SU-DHL-6 (cell line): Measurements from ENCODE around the gene NMT2.

Source experiments
- EZH2phosphoT487 ChIP-seq: fragments of 200-600 bp; sonication (generic), shearing (Covaris generic); conservative IDR thresholded peaks from 2 replicates; pipeline ENCODE4 v1.6.1; 2018; ENCODE audit warnings: mild to moderate bottlenecking, antibody characterized with exemption, low read length, moderate library complexity, mixed read lengths
- TF ChIP-seq, protein P1 (sequence below): fragments of 200-600 bp; sonication (generic); IDR thresholded peaks from one replicate; pipeline ENCODE4 v1.5.1; 2017; ENCODE audit warnings: antibody characterized with exemption, mild to moderate bottlenecking, low read length, moderate library complexity; ENCODE audit not compliant: insufficient read depth, poor library complexity, severe bottlenecking

DNA sequence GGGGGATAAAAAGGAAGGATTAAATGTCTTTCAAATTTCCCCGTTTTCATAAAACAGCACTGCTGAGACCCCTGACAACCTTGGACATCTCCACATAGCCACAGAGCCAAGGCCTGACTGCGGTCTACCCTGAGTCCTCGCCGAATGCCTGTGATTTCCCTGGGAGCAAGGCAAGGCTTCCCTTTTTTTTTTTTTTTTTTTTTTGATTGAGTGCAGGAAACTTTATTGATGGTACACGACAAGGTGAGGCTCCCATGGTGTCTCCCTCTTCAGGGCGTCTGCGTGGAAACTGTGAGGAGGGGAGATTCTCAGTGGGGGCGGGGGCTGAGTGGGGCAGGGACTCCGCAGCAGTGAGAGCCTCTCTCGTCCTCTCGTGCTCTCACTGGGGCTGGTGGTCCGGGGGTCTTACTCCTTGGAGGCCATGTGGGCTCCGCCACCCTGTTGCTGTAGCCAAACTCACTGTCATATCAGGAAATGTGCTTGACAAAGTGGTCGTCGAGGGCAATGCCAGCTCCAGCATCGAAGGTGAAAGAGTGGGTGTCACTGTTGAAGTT lies 75.6 kb downstream of the NMT2 start:
- TF ChIP-seq, protein P1, sequence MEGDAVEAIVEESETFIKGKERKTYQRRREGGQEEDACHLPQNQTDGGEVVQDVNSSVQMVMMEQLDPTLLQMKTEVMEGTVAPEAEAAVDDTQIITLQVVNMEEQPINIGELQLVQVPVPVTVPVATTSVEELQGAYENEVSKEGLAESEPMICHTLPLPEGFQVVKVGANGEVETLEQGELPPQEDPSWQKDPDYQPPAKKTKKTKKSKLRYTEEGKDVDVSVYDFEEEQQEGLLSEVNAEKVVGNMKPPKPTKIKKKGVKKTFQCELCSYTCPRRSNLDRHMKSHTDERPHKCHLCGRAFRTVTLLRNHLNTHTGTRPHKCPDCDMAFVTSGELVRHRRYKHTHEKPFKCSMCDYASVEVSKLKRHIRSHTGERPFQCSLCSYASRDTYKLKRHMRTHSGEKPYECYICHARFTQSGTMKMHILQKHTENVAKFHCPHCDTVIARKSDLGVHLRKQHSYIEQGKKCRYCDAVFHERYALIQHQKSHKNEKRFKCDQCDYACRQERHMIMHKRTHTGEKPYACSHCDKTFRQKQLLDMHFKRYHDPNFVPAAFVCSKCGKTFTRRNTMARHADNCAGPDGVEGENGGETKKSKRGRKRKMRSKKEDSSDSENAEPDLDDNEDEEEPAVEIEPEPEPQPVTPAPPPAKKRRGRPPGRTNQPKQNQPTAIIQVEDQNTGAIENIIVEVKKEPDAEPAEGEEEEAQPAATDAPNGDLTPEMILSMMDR: no peak
- no peak for TF ChIP-seq EZH2phosphoT487
